ENCODE data around the gene AUH.

The AUH gene

GRCh38 chr9:91321691-91322090, 40.0 kb downstream of the AUH start:
- H3K9ac ChIP-seq (ENCODE audit: low read depth in 1 of 2, low read length in 2 of 2), result no peak overlapping the region
- no peaks in the 10 kb centered on the region for H3K4me1 ChIP-seq (ENCODE audit: control insufficient read depth in 1 of 2, insufficient read depth in 2 of 2, low read length in 2 of 2)
- H3K9me3 ChIP-seq (ENCODE audit: control insufficient read depth in 1 of 2, low read length in 2 of 2), result no peaks in the 10 kb centered on the region

GRCh38 chr9:91320299-91320698, 41.4 kb downstream of the AUH start:
- Histone ChIP-seq H3K9ac (ENCODE audit: low read depth in 1 of 2, low read length in 2 of 2) (no peak overlapping the region), H3K9me3 (ENCODE audit: control insufficient read depth in 1 of 2, low read length in 2 of 2) (no peaks in the 10 kb centered on the region), H3K27me3 (ENCODE audit: control insufficient read depth in 1 of 2, insufficient read depth in 2 of 2, low read length in 2 of 2) (no peaks in the 10 kb centered on the region), H3K4me1 (ENCODE audit: control insufficient read depth in 1 of 2, insufficient read depth in 2 of 2, low read length in 2 of 2) (no peaks in the 10 kb centered on the region), H3K4me3 (ENCODE audit: low read depth in 1 of 2, low read length in 2 of 2) (no peak overlapping the region), H3K27ac (ENCODE audit: low read depth, low read length) (no peak overlapping the region), H3K36me3 (ENCODE audit: control insufficient read depth in 1 of 2, insufficient read depth in 2 of 2, low read length in 2 of 2) (no peaks in the 10 kb centered on the region)

More at GRCh38 chr9:91321691-91322090, 40.0 kb downstream of the AUH start:
- H3K36me3 ChIP-seq (ENCODE audit: control insufficient read depth in 1 of 2, insufficient read depth in 2 of 2, low read length in 2 of 2), result no peaks in the 10 kb centered on the region
- no peak overlapping the region for H3K27ac ChIP-seq (ENCODE audit: low read depth, low read length)
- no peak overlapping the region for H3K4me3 ChIP-seq (ENCODE audit: low read depth in 1 of 2, low read length in 2 of 2)
- H3K27me3 ChIP-seq (ENCODE audit: control insufficient read depth in 1 of 2, insufficient read depth in 2 of 2, low read length in 2 of 2), result no peaks in the 10 kb centered on the region

- Histone ChIP-seq H3K27ac (ENCODE audit: low read depth, low read length) (no peak overlapping the region), H3K36me3 (ENCODE audit: control insufficient read depth in 1 of 2, insufficient read depth in 2 of 2, low read length in 2 of 2) (no peaks in the 10 kb centered on the region), H3K9ac (ENCODE audit: low read depth in 1 of 2, low read length in 2 of 2) (no peak overlapping the region), H3K4me3 (ENCODE audit: low read depth in 1 of 2, low read length in 2 of 2) (no peak overlapping the region), H3K27me3 (ENCODE audit: control insufficient read depth in 1 of 2, insufficient read depth in 2 of 2, low read length in 2 of 2) (no peaks in the 10 kb centered on the region), H3K9me3 (ENCODE audit: control insufficient read depth in 1 of 2, low read length in 2 of 2) (no peaks in the 10 kb centered on the region), H3K4me1 (ENCODE audit: control insufficient read depth in 1 of 2, insufficient read depth in 2 of 2, low read length in 2 of 2) (no peaks in the 10 kb centered on the region)
Observed at GRCh38 chr9:91316093-91316492, 45.6 kb downstream of the AUH start.

- Histone ChIP-seq H3K9ac (ENCODE audit: low read depth in 1 of 2, low read length in 2 of 2) (no peak overlapping the region), H3K4me3 (ENCODE audit: low read depth in 1 of 2, low read length in 2 of 2) (no peak overlapping the region), H3K27ac (ENCODE audit: low read depth, low read length) (no peak overlapping the region), H3K27me3 (ENCODE audit: control insufficient read depth in 1 of 2, insufficient read depth in 2 of 2, low read length in 2 of 2) (no peaks in the 10 kb centered on the region), H3K9me3 (ENCODE audit: control insufficient read depth in 1 of 2, low read length in 2 of 2) (no peaks in the 10 kb centered on the region), H3K4me1 (ENCODE audit: control insufficient read depth in 1 of 2, insufficient read depth in 2 of 2, low read length in 2 of 2) (no peaks in the 10 kb centered on the region), H3K36me3 (ENCODE audit: control insufficient read depth in 1 of 2, insufficient read depth in 2 of 2, low read length in 2 of 2) (peaks cover under 1% of the 10 kb centered on the region in 2 donors)
Observed at GRCh38 chr9:91315191-91315590, 46.5 kb downstream of the AUH start.

- no peak overlapping the region for H3K4me3 ChIP-seq (ENCODE audit: low read depth in 1 of 2, low read length in 2 of 2)
- no peaks in the 10 kb centered on the region for H3K4me1 ChIP-seq (ENCODE audit: control insufficient read depth in 1 of 2, insufficient read depth in 2 of 2, low read length in 2 of 2)
- peaks cover 4 to 8% of the 10 kb centered on the region in 2 donors for H3K36me3 ChIP-seq (ENCODE audit: control insufficient read depth in 1 of 2, insufficient read depth in 2 of 2, low read length in 2 of 2)
- no peaks in the 10 kb centered on the region for H3K9me3 ChIP-seq (ENCODE audit: control insufficient read depth in 1 of 2, low read length in 2 of 2)
- no peaks in the 10 kb centered on the region for H3K27me3 ChIP-seq (ENCODE audit: control insufficient read depth in 1 of 2, insufficient read depth in 2 of 2, low read length in 2 of 2)
- H3K27ac ChIP-seq (ENCODE audit: low read depth, low read length), result no peak overlapping the region
- H3K9ac ChIP-seq (ENCODE audit: low read depth in 1 of 2, low read length in 2 of 2), result no peak overlapping the region
Observed at GRCh38 chr9:91312717-91313325, 48.9 kb downstream of the AUH start.

GRCh38 chr9:91310037-91310436, 51.7 kb downstream of the AUH start:
- peaks cover 4 to 8% of the 10 kb centered on the region in 2 donors for H3K36me3 ChIP-seq (ENCODE audit: control insufficient read depth in 1 of 2, insufficient read depth in 2 of 2, low read length in 2 of 2)
- H3K9ac ChIP-seq (ENCODE audit: low read depth in 1 of 2, low read length in 2 of 2), result no peak overlapping the region
- no peak overlapping the region for H3K27ac ChIP-seq (ENCODE audit: low read depth, low read length)
- no peaks in the 10 kb centered on the region for H3K27me3 ChIP-seq (ENCODE audit: control insufficient read depth in 1 of 2, insufficient read depth in 2 of 2, low read length in 2 of 2)
- no peak overlapping the region for H3K4me3 ChIP-seq (ENCODE audit: low read depth in 1 of 2, low read length in 2 of 2)
- H3K9me3 ChIP-seq (ENCODE audit: control insufficient read depth in 1 of 2, low read length in 2 of 2), result no peaks in the 10 kb centered on the region
- H3K4me1 ChIP-seq (ENCODE audit: control insufficient read depth in 1 of 2, insufficient read depth in 2 of 2, low read length in 2 of 2), result no peaks in the 10 kb centered on the region

GRCh38 chr9:91308191-91308590, 53.5 kb downstream of the AUH start:
- Histone ChIP-seq H3K9me3 (ENCODE audit: control insufficient read depth in 1 of 2, low read length in 2 of 2) (no peaks in the 10 kb centered on the region), H3K4me3 (ENCODE audit: low read depth in 1 of 2, low read length in 2 of 2) (no peak overlapping the region), H3K36me3 (ENCODE audit: control insufficient read depth in 1 of 2, insufficient read depth in 2 of 2, low read length in 2 of 2) (peaks cover 4 to 8% of the 10 kb centered on the region in 2 donors), H3K9ac (ENCODE audit: low read depth in 1 of 2, low read length in 2 of 2) (no peak overlapping the region), H3K4me1 (ENCODE audit: control insufficient read depth in 1 of 2, insufficient read depth in 2 of 2, low read length in 2 of 2) (no peaks in the 10 kb centered on the region), H3K27ac (ENCODE audit: low read depth, low read length) (no peak overlapping the region), H3K27me3 (ENCODE audit: control insufficient read depth in 1 of 2, insufficient read depth in 2 of 2, low read length in 2 of 2) (no peaks in the 10 kb centered on the region)

GRCh38 chr9:91307279-91307678, 54.4 kb downstream of the AUH start:
- Histone ChIP-seq H3K9ac (ENCODE audit: low read depth in 1 of 2, low read length in 2 of 2) (no peak overlapping the region), H3K4me1 (ENCODE audit: control insufficient read depth in 1 of 2, insufficient read depth in 2 of 2, low read length in 2 of 2) (no peaks in the 10 kb centered on the region), H3K36me3 (ENCODE audit: control insufficient read depth in 1 of 2, insufficient read depth in 2 of 2, low read length in 2 of 2) (peaks cover 4 to 8% of the 10 kb centered on the region in 2 donors), H3K27me3 (ENCODE audit: control insufficient read depth in 1 of 2, insufficient read depth in 2 of 2, low read length in 2 of 2) (no peaks in the 10 kb centered on the region), H3K9me3 (ENCODE audit: control insufficient read depth in 1 of 2, low read length in 2 of 2) (no peaks in the 10 kb centered on the region), H3K27ac (ENCODE audit: low read depth, low read length) (no peak overlapping the region), H3K4me3 (ENCODE audit: low read depth in 1 of 2, low read length in 2 of 2) (no peak overlapping the region)

- no peaks in the 10 kb centered on the region for H3K4me1 ChIP-seq (ENCODE audit: control insufficient read depth in 1 of 2, insufficient read depth in 2 of 2, low read length in 2 of 2)
- H3K36me3 ChIP-seq (ENCODE audit: control insufficient read depth in 1 of 2, insufficient read depth in 2 of 2, low read length in 2 of 2), result peaks cover 8 to 10% of the 10 kb centered on the region in 2 donors
- no peak overlapping the region for H3K27ac ChIP-seq (ENCODE audit: low read depth, low read length)
- H3K4me3 ChIP-seq (ENCODE audit: low read depth in 1 of 2, low read length in 2 of 2), result no peak overlapping the region
- H3K9ac ChIP-seq (ENCODE audit: low read depth in 1 of 2, low read length in 2 of 2), result no peak overlapping the region
- no peaks in the 10 kb centered on the region for H3K27me3 ChIP-seq (ENCODE audit: control insufficient read depth in 1 of 2, insufficient read depth in 2 of 2, low read length in 2 of 2)
- no peaks in the 10 kb centered on the region for H3K9me3 ChIP-seq (ENCODE audit: control insufficient read depth in 1 of 2, low read length in 2 of 2)
Observed at GRCh38 chr9:91306296-91306630, 55.5 kb downstream of the AUH start.

GRCh38 chr9:91305596-91306295, 56.0 kb downstream of the AUH start:
- no peaks in the 10 kb centered on the region for H3K27me3 ChIP-seq (ENCODE audit: control insufficient read depth in 1 of 2, insufficient read depth in 2 of 2, low read length in 2 of 2)
- H3K9ac ChIP-seq (ENCODE audit: low read depth in 1 of 2, low read length in 2 of 2), result no peak overlapping the region
- H3K4me1 ChIP-seq (ENCODE audit: control insufficient read depth in 1 of 2, insufficient read depth in 2 of 2, low read length in 2 of 2), result no peaks in the 10 kb centered on the region
- H3K27ac ChIP-seq (ENCODE audit: low read depth, low read length), result no peak overlapping the region
- peaks cover 10 to 11% of the 10 kb centered on the region in 2 donors for H3K36me3 ChIP-seq (ENCODE audit: control insufficient read depth in 1 of 2, insufficient read depth in 2 of 2, low read length in 2 of 2)
- H3K4me3 ChIP-seq (ENCODE audit: low read depth in 1 of 2, low read length in 2 of 2), result no peak overlapping the region
- no peaks in the 10 kb centered on the region for H3K9me3 ChIP-seq (ENCODE audit: control insufficient read depth in 1 of 2, low read length in 2 of 2)
